HEK293 (cell line): ENCODE measurements around the gene PITPNC1.

Source experiments
- ATF2 ChIP-seq: fragments of 450-650 bp; formaldehyde crosslinking; IDR thresholded peaks from 2 replicates; pipeline ENCODE4 v1.5.1; 2016; ENCODE audit warnings: missing biosample characterization, missing genetic modification characterization, low read depth
- FEZF1 ChIP-seq: fragments of 450-650 bp; formaldehyde crosslinking; IDR thresholded peaks from 2 replicates; pipeline ENCODE4 v1.5.1; 2016; ENCODE audit warnings: missing biosample characterization, missing genetic modification characterization
- KLF10 ChIP-seq: fragments of 450-650 bp; IDR thresholded peaks from 2 replicates; pipeline ENCODE4 v1.5.1; 2018; ENCODE audit warnings: missing biosample characterization, mild to moderate bottlenecking, missing genetic modification characterization
- OVOL3 ChIP-seq: fragments of 450-650 bp; formaldehyde crosslinking; IDR thresholded peaks from 2 replicates; pipeline ENCODE4 v1.5.1; 2016; ENCODE audit warnings: missing biosample characterization, missing genetic modification characterization
- SCRT2 ChIP-seq: fragments of 450-650 bp; formaldehyde crosslinking; IDR thresholded peaks from 2 replicates; pipeline ENCODE4 v1.5.1; 2016; ENCODE audit warnings: missing biosample characterization, missing genetic modification characterization
- ZBTB10 ChIP-seq: fragments of 450-650 bp; formaldehyde crosslinking; IDR thresholded peaks from 2 replicates; pipeline ENCODE4 v1.5.1; 2016; ENCODE audit warnings: missing biosample characterization, missing genetic modification characterization
- ZNF132 ChIP-seq: fragments of 450-650 bp; formaldehyde crosslinking; IDR thresholded peaks from 2 replicates; pipeline ENCODE4 v1.5.1; 2017; ENCODE audit warnings: missing biosample characterization, missing genetic modification characterization, borderline replicate concordance
- ZNF140 ChIP-seq: fragments of 450-650 bp; formaldehyde crosslinking; IDR thresholded peaks from 2 replicates; pipeline ENCODE4 v1.5.1; 2016; ENCODE audit warnings: missing biosample characterization, missing genetic modification characterization
- ZNF155 ChIP-seq: fragments of 450-650 bp; formaldehyde crosslinking; IDR thresholded peaks from 2 replicates; pipeline ENCODE4 v1.5.1; 2016; ENCODE audit warnings: missing biosample characterization, missing genetic modification characterization
- ZNF19 ChIP-seq: fragments of 450-650 bp; formaldehyde crosslinking; IDR thresholded peaks from 2 replicates; pipeline ENCODE4; 2016; ENCODE audit warnings: missing biosample characterization, missing genetic modification characterization, low read depth
- ZNF24 ChIP-seq: fragments of 450-650 bp; formaldehyde crosslinking; IDR thresholded peaks from 2 replicates; pipeline ENCODE4 v1.5.1; 2016; ENCODE audit warnings: missing biosample characterization, missing genetic modification characterization
- ZNF366 ChIP-seq: fragments of 450-650 bp; formaldehyde crosslinking; conservative IDR thresholded peaks from 2 replicates; pipeline ENCODE4 v1.5.1; 2016; ENCODE audit warnings: missing biosample characterization, missing genetic modification characterization
- ZNF37A ChIP-seq: fragments of 450-650 bp; IDR thresholded peaks from 2 replicates; pipeline ENCODE4 v1.5.1; 2018; ENCODE audit warnings: missing biosample characterization, missing genetic modification characterization
- ZNF416 ChIP-seq: fragments of 450-650 bp; formaldehyde crosslinking; IDR thresholded peaks from 2 replicates; pipeline ENCODE4 v1.5.1; 2016; ENCODE audit warnings: missing biosample characterization, missing genetic modification characterization
- ZNF488 ChIP-seq: fragments of 450-650 bp; formaldehyde crosslinking; IDR thresholded peaks from 2 replicates; pipeline ENCODE4 v1.5.1; 2016; ENCODE audit warnings: missing biosample characterization, missing genetic modification characterization
- ZNF600 ChIP-seq: fragments of 450-650 bp; formaldehyde crosslinking; IDR thresholded peaks from 2 replicates; pipeline ENCODE4 v1.5.1; 2016; ENCODE audit warnings: missing biosample characterization, missing genetic modification characterization
- ZNF624 ChIP-seq: fragments of 450-650 bp; formaldehyde crosslinking; IDR thresholded peaks from 2 replicates; pipeline ENCODE4 v1.5.1; 2017; ENCODE audit warnings: missing biosample characterization, missing genetic modification characterization
- ZNF664 ChIP-seq: fragments of 450-650 bp; formaldehyde crosslinking; IDR thresholded peaks from 2 replicates; pipeline ENCODE4 v1.5.1; 2016; ENCODE audit warnings: missing biosample characterization, missing genetic modification characterization
- ZNF677 ChIP-seq: fragments of 450-650 bp; IDR thresholded peaks from 2 replicates; pipeline ENCODE4 v1.5.0; 2018; ENCODE audit warnings: missing biosample characterization, mild to moderate bottlenecking, missing genetic modification characterization, moderate library complexity
- ZSCAN16 ChIP-seq: fragments of 450-650 bp; formaldehyde crosslinking; IDR thresholded peaks from 2 replicates; pipeline ENCODE4 v1.5.1; 2016; ENCODE audit warnings: missing biosample characterization, missing genetic modification characterization
- TF ChIP-seq, protein P1 (sequence below): fragments of 450-650 bp; formaldehyde crosslinking; IDR thresholded peaks from 2 replicates; pipeline ENCODE4 v1.5.1; 2017; ENCODE audit warnings: missing biosample characterization, missing genetic modification characterization
- TF ChIP-seq, protein P2 (sequence below): fragments of 450-650 bp; formaldehyde crosslinking; IDR thresholded peaks from 2 replicates; pipeline ENCODE4 v1.5.1; 2017; ENCODE audit warnings: missing biosample characterization, missing genetic modification characterization
- TF ChIP-seq, protein P3 (sequence below): fragments of 450-650 bp; formaldehyde crosslinking; IDR thresholded peaks from 2 replicates; pipeline ENCODE4 v1.5.1; 2016; ENCODE audit warnings: missing biosample characterization, missing genetic modification characterization
- TF ChIP-seq, protein P4 (sequence below): fragments of 450-650 bp; formaldehyde crosslinking; IDR thresholded peaks from 2 replicates; pipeline ENCODE4 v1.5.1; 2016; ENCODE audit warnings: missing biosample characterization, missing genetic modification characterization, borderline replicate concordance

Gene PITPNC1

DNA sequence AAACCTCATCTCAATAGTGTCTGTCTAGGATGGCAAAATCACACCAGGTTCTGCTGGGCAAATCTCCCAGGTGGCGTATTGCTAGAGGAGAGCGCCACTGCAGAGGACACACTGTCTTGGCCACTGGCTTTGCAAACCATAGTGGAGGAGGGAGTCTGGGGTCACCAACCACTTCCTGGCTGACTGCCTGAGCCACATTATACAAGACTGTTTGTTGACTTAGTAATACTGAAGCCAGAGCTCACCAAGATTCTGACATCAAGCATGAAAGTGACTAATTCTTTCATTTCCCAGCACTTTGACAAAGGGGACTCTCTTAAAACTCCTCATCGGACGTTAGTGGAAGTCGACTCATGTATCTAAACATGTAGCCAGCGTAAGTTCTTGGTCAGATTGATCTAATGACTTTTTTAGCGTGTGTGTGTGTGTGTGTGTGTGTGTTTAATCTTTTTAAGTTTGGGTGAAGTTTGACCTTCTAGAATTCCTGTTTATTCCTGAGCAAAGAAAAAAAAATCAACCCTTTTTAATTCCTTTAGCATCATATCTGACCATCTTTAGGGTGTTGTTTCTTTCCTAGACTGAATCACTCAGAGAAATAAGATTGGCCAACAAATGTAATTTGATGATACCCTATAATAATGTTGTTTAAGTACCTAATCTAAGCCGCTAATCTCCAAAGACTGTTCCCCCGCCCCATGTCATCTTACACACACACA, 13.7 kb downstream of the PITPNC1 start (continued):
- TF ChIP-seq SCRT2 (no peak), OVOL3 (tag by site-specific recombination) (no peak), ZNF132 (tag by site-specific recombination) (no peak), ZNF624 (no peak), ZSCAN16 (tag by site-specific recombination) (peak; percentile 74; the same call in 1 of the 2 replicates), KLF10 (tag by site-specific recombination) (no peak), ATF2 (tag by site-specific recombination) (no peak), FEZF1 (tag by site-specific recombination) (no peak), ZNF19 (tag by site-specific recombination) (no peak), ZNF366 (tag by site-specific recombination) (no peak), ZNF24 (tag by site-specific recombination) (0 out of 2 replicates have a peak, but pooled peaks have one; percentile 34), ZNF140 (tag by site-specific recombination) (no peak), ZBTB10 (tag by site-specific recombination) (no peak), ZNF677 (no peak), ZNF664 (no peak), ZNF416 (no peak), ZNF37A (tag by site-specific recombination) (no peak), ZNF155 (tag by site-specific recombination) (no peak), ZNF600 (tag by site-specific recombination) (no peak), ZNF488 (tag by site-specific recombination) (no peak)
- TF ChIP-seq, protein P1, sequence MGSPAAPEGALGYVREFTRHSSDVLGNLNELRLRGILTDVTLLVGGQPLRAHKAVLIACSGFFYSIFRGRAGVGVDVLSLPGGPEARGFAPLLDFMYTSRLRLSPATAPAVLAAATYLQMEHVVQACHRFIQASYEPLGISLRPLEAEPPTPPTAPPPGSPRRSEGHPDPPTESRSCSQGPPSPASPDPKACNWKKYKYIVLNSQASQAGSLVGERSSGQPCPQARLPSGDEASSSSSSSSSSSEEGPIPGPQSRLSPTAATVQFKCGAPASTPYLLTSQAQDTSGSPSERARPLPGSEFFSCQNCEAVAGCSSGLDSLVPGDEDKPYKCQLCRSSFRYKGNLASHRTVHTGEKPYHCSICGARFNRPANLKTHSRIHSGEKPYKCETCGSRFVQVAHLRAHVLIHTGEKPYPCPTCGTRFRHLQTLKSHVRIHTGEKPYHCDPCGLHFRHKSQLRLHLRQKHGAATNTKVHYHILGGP (tag by site-specific recombination) = no peak
- TF ChIP-seq, protein P2, sequence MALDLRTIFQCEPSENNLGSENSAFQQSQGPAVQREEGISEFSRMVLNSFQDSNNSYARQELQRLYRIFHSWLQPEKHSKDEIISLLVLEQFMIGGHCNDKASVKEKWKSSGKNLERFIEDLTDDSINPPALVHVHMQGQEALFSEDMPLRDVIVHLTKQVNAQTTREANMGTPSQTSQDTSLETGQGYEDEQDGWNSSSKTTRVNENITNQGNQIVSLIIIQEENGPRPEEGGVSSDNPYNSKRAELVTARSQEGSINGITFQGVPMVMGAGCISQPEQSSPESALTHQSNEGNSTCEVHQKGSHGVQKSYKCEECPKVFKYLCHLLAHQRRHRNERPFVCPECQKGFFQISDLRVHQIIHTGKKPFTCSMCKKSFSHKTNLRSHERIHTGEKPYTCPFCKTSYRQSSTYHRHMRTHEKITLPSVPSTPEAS (tag by site-specific recombination) = peak; percentile 65
- TF ChIP-seq, protein P3, sequence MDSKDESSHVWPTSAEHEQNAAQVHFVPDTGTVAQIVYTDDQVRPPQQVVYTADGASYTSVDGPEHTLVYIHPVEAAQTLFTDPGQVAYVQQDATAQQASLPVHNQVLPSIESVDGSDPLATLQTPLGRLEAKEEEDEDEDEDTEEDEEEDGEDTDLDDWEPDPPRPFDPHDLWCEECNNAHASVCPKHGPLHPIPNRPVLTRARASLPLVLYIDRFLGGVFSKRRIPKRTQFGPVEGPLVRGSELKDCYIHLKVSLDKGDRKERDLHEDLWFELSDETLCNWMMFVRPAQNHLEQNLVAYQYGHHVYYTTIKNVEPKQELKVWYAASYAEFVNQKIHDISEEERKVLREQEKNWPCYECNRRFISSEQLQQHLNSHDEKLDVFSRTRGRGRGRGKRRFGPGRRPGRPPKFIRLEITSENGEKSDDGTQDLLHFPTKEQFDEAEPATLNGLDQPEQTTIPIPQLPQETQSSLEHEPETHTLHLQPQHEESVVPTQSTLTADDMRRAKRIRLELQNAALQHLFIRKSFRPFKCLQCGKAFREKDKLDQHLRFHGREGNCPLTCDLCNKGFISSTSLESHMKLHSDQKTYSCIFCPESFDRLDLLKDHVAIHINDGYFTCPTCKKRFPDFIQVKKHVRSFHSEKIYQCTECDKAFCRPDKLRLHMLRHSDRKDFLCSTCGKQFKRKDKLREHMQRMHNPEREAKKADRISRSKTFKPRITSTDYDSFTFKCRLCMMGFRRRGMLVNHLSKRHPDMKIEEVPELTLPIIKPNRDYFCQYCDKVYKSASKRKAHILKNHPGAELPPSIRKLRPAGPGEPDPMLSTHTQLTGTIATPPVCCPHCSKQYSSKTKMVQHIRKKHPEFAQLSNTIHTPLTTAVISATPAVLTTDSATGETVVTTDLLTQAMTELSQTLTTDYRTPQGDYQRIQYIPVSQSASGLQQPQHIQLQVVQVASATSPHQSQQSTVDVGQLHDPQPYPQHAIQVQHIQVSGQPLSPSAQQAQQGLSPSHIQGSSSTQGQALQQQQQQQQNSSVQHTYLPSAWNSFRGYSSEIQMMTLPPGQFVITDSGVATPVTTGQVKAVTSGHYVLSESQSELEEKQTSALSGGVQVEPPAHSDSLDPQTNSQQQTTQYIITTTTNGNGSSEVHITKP (tag by site-specific recombination) = no peak
- TF ChIP-seq, protein P4, sequence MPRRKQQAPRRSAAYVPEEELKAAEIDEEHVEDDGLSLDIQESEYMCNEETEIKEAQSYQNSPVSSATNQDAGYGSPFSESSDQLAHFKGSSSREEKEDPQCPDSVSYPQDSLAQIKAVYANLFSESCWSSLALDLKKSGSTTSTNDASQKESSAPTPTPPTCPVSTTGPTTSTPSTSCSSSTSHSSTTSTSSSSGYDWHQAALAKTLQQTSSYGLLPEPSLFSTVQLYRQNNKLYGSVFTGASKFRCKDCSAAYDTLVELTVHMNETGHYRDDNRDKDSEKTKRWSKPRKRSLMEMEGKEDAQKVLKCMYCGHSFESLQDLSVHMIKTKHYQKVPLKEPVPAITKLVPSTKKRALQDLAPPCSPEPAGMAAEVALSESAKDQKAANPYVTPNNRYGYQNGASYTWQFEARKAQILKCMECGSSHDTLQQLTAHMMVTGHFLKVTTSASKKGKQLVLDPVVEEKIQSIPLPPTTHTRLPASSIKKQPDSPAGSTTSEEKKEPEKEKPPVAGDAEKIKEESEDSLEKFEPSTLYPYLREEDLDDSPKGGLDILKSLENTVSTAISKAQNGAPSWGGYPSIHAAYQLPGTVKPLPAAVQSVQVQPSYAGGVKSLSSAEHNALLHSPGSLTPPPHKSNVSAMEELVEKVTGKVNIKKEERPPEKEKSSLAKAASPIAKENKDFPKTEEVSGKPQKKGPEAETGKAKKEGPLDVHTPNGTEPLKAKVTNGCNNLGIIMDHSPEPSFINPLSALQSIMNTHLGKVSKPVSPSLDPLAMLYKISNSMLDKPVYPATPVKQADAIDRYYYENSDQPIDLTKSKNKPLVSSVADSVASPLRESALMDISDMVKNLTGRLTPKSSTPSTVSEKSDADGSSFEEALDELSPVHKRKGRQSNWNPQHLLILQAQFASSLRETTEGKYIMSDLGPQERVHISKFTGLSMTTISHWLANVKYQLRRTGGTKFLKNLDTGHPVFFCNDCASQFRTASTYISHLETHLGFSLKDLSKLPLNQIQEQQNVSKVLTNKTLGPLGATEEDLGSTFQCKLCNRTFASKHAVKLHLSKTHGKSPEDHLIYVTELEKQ (tag by site-specific recombination) = no peak
